Fibroblast of pulmonary artery (primary cell): ENCODE measurements around the gene RBMS3.

Experiments used
- DNase-seq: peaks from one replicate; pipeline ENCODE4 v3.0.0-alpha.2; 2010; ENCODE audit warnings: low read depth
- H3K4me3 ChIP-seq: replicated peaks from 2 replicates; pipeline ENCODE4 v1.5.1; 2011; ENCODE audit warnings: low read depth, mild to moderate bottlenecking, control low read depth, low read length, moderate library complexity
- TF ChIP-seq, protein P1 (sequence below): IDR thresholded peaks from 2 replicates; pipeline ENCODE4 v1.5.1; 2011; ENCODE audit warnings: mild to moderate bottlenecking, control low read depth, low read length, inconsistent platforms; ENCODE audit errors: missing control alignments

Gene RBMS3

DNA sequence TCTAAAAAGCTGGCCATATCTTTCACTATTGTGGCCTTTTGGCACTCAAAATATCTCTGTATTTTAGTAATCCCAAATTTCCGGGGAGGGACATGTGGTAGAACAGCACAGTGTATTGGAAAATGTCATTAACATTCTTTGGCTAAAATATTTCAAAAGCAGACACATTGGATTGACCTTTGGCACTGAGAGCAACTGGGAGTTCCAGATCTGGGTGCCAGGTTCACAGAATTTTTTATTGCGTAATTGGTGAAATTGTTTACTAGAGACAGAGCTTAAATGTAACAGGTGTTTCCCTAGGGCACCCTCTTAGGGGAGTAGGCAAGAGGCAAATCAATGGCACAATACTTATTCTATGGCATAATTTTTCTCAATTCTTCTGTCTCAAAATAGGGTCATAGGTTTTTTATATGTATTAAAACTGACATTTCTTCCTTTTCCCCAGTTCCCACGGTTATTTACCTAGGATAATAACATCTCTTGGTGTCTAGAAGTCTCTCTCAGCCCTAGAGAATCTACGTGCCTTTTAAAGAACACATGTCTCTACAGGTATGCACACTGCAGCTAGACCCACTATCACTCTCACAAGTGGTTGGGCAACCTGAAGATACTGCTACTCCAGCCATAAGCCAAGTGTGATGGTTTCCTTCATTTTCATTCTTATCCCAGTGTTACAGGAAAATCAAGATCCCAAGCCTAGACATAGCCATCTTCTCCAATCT is 10.6 kb downstream of the RBMS3 start:
- no peak for DNase-seq
- H3K4me3 ChIP-seq, result no peak overlapping the region
- TF ChIP-seq, protein P1, sequence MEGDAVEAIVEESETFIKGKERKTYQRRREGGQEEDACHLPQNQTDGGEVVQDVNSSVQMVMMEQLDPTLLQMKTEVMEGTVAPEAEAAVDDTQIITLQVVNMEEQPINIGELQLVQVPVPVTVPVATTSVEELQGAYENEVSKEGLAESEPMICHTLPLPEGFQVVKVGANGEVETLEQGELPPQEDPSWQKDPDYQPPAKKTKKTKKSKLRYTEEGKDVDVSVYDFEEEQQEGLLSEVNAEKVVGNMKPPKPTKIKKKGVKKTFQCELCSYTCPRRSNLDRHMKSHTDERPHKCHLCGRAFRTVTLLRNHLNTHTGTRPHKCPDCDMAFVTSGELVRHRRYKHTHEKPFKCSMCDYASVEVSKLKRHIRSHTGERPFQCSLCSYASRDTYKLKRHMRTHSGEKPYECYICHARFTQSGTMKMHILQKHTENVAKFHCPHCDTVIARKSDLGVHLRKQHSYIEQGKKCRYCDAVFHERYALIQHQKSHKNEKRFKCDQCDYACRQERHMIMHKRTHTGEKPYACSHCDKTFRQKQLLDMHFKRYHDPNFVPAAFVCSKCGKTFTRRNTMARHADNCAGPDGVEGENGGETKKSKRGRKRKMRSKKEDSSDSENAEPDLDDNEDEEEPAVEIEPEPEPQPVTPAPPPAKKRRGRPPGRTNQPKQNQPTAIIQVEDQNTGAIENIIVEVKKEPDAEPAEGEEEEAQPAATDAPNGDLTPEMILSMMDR, result no peak

DNA sequence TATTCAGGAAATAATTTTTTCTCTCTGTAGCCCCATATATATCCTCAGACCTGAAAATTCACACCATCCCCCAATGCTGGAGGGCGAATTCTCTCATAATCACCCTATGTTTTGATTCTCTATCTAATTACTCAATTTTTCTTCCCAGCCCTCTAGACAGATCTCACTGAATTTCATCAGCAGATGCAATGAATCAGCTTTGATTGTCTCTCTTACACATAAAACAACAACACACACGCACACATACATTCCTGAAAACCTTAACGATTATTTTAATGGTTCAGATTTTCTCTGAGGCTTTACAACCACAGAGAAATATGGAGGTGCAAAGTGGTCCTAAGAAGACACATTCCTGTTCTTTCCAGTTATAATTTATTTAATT is 11.1 kb downstream of the RBMS3 start:
- H3K4me3 ChIP-seq, result no peak overlapping the region
- TF ChIP-seq, protein P1, result no peak
- no peak for DNase-seq

DNA sequence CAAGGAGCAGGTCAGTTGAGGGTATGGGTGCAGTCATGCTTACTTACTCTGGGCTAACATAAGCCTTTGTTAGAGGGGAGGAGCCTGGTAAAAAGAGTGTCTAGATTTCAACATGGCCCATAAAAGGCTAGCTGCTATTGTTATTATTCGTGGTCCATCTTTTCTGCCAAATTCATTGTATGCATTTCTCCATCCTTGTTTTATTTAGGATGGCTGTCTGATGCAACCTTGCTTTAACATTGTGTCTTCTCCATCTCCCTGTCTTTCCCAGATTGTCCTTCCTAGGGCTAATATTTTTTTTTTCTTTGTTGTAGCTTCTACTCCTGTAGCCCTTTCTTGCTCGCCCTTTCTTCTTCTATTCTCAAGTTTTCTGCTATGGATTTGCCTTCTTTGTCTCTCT is 12.6 kb downstream of the RBMS3 start:
- no peak for DNase-seq
- H3K4me3 ChIP-seq, result no peak overlapping the region
- TF ChIP-seq, protein P1, result no peak

DNA sequence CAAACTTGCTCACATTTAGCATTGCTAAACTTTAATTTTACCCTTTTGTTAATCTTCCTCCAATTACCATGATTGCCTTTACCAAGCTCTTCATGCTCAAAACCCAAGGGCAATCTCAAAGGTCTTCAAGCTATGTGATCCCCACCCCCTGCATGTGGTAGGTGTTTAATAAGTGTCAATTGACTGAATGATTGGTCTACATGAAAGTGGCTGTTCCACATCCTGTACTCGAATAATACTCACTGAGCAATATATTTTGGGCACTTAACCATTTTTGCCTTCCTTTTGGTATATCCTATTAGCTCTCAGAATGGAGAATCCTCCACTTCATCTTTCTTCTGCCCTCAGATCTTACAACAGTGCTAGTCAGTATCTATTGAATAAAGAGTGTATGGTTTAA is 17.1 kb downstream of the RBMS3 start:
- no peak overlapping the region for H3K4me3 ChIP-seq
- DNase-seq, result no peak
- TF ChIP-seq, protein P1, result no peak

DNA sequence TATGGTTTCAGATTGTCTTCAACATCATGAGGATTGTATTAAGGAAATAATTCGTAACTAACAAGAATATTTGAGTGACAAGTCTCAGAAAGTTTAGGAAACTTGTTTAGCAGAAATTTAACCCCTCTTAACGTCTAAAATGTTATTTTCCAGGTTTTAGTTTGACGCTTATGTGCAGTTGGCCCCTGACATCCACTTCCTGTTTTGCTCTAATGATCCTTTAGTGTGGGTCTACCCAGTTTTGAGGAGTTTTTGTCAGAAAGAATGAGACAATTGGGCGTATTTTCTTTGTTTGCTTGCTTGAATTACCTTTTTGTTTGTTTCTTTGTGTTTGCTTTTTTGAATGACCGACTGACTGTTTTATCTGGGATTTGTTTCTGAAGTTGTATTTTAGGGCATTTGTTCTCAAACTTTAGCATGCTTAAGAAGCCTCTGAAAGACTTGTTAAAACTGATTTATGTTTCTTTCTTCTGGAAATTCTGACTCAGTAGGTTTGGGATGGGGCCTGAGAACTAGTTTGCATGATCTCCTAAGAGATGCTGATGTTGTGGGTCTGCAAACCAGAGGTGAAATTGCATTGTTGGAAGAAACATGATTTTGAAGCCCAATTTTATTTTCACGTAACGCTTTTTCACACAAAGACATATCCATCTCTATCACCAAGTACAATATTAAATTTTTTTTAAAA is 20.6 kb downstream of the RBMS3 start:
- TF ChIP-seq, protein P1, result no peak
- no peak overlapping the region for H3K4me3 ChIP-seq
- DNase-seq, result no peak

DNA sequence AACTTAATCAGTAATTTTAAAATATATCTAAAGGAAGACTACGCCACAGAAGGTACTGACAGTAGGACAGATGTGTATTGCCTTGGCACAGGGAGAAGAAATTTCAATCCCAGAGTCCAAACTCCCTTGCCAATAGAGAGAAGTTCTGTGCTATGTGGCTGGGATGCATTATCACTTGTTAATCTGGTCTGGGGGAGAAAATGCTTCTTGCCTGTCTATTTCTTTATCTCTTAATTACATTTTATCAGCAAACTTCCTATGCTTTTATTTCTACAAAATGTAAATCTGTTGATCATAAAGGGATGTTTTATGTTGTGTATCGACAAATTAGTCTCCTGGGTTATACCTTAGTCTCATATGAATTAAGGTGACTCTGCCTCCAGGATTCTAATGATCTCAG is 21.7 kb downstream of the RBMS3 start:
- TF ChIP-seq, protein P1, result no peak
- no peak overlapping the region for H3K4me3 ChIP-seq
- DNase-seq, result no peak
